SK-N-SH (cell line): ENCODE measurements around the gene AFF3.

Experiments used
- CTCF ChIP-seq: fragments of 200-600 bp; sonication (generic); IDR thresholded peaks from 2 replicates; pipeline ENCODE4 v1.6.1; 2017; ENCODE audit warnings: antibody characterized with exemption, mild to moderate bottlenecking, moderate library complexity
- ELF1 ChIP-seq: IDR thresholded peaks from 2 replicates; pipeline ENCODE4 v1.4.0; 2012
- EP300 ChIP-seq, 2 experiments: IDR thresholded peaks; 2 replicates each; pipeline versions ENCODE4 v1.4.0 to v1.6.1; 2012; ENCODE audit warnings: borderline replicate concordance in 1 of 2, low read depth in 1 of 2, low read length in 1 of 2
- EZH2phosphoT487 ChIP-seq: fragments of 200-600 bp; sonication (generic); IDR thresholded peaks from 2 replicates; pipeline ENCODE4 v1.6.1; 2017; ENCODE audit warnings: low read depth, mixed run types, mild to moderate bottlenecking, antibody characterized with exemption, moderate library complexity, borderline replicate concordance
- GABPA ChIP-seq: IDR thresholded peaks from 2 replicates; pipeline ENCODE4 v1.4.0; 2012; ENCODE audit warnings: low read depth, mild to moderate bottlenecking
- MXI1 ChIP-seq: IDR thresholded peaks from 2 replicates; pipeline ENCODE4 v1.6.1; 2012; ENCODE audit warnings: mild to moderate bottlenecking, low read depth, low read length, improper control_type of control experiment
- NRF1 ChIP-seq: IDR thresholded peaks from 2 replicates; pipeline ENCODE4 v1.6.1; 2012; ENCODE audit warnings: low read depth, mild to moderate bottlenecking, low read length
- RAD21 ChIP-seq: IDR thresholded peaks from 2 replicates; pipeline ENCODE4 v1.6.1; 2012; ENCODE audit warnings: mild to moderate bottlenecking, low read length
- SIN3A ChIP-seq: IDR thresholded peaks from 2 replicates; pipeline ENCODE4 v1.6.1; 2012; ENCODE audit warnings: low read depth, mild to moderate bottlenecking, low read length, moderate library complexity, borderline replicate concordance
- SMC3 ChIP-seq: IDR thresholded peaks from 2 replicates; pipeline ENCODE4 v1.6.1; 2012; ENCODE audit warnings: low read depth, low read length, improper control_type of control experiment
- TAF1 ChIP-seq: IDR thresholded peaks from 2 replicates; pipeline ENCODE4 v1.6.1; 2012; ENCODE audit warnings: low read depth, mild to moderate bottlenecking, low read length, moderate library complexity, borderline replicate concordance
- USF2 ChIP-seq: fragments of 150-350 bp; IDR thresholded peaks from 2 replicates; pipeline ENCODE4 v1.6.1; 2017; ENCODE audit warnings: antibody characterized with exemption, low read length, low read depth, borderline replicate concordance

GRCh38 chr2:99821039-99821438, 321.4 kb downstream of the AFF3 start:
- TF ChIP-seq NRF1, result no peak
- no peak for TF ChIP-seq EP300 (IDR thresholded peaks at IDR 0.05; ENCODE audit: borderline replicate concordance in 1 of 2, low read depth in 1 of 2, low read length in 1 of 2)
- no peak for TF ChIP-seq TAF1
- no peak for TF ChIP-seq MXI1
- peak; percentile 32 for TF ChIP-seq CTCF
- TF ChIP-seq SIN3A, result no peak
- TF ChIP-seq USF2, result no peak
- TF ChIP-seq RAD21, result peak; percentile 39
- no peak for TF ChIP-seq EZH2phosphoT487
- TF ChIP-seq SMC3, result no peak
- TF ChIP-seq ELF1, result no peak
- no peak for TF ChIP-seq GABPA
